Kasumi-1 (cell line): ENCODE results near the gene TSPYL2.

Experiments
- DNase-seq, 2 experiments: peaks; one replicate each; lab custom pipeline; 2025; lab: John Stamatoyannopoulos, UW

TSPYL2 gene

GRCh38 chrX:53125506-53125905 lies 43.3 kb downstream of the TSPYL2 start:
- no peak for DNase-seq

DNA sequence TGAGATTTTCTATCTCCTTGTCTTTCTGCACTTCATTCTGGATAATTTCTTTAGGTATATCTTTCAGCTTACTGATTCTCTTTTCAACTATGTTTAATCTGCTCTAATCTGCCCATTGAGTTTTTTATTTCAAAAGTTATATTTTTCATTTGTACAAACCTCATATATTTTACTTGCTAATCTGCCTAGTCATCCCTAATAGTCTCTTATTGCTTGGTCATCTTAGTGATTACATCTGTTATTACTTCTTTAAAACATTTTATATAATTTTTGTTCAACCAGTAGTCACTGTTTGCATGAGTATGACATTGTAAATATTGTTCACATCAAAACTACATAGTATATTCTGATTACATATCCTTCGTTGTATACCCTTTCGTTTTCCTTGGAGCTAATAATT lies 44.2 kb downstream of the TSPYL2 start:
- no peak for DNase-seq

- DNase-seq, result no peak
These were observed 46.1 kb downstream of the TSPYL2 start for GRCh38 chrX:53128097-53128749.

- no peak for DNase-seq
These were observed 51.2 kb downstream of the TSPYL2 start for GRCh38 chrX:53133400-53133799.

DNA sequence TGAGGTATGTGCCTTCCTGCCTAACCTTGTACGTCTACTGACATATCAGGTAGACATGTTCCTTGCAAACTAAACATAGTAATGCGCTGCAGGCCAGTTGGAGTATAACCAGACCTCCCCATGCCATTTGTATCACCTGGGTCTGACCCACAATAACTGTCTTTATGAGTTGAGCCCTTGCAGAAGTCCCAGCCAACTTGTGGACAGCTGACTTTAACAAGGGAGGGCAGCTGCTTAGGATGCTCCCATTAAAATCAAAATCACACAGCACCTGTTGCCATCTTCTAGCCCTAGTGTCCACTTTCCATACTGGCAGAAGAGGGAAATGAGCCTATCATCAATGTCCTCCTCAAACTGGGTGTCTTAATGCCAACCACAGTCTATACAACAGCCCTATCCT lies 53.4 kb downstream of the TSPYL2 start:
- no peak for DNase-seq
